GM12892 (cell line): ENCODE results near the gene KIAA1191.
A peak's percentile ranks its signal among the peaks of the same experiment; 100 is the strongest.

ENCODE experiments used
- DNase-seq: peaks from one replicate; pipeline ENCODE4 v3.0.0; 2011; ENCODE audit not compliant: insufficient read length
- FAIRE-seq: peaks from 2 replicates; lab custom pipeline; 2011; peaks lifted over from hg19 to GRCh38; lab: Jason Lieb, UNC
- POLR2A ChIP-seq: IDR thresholded peaks from 2 replicates; pipeline ENCODE4 v1.6.1; 2011; ENCODE audit warnings: low read depth, low read length, control low read depth
- POLR2AphosphoS5 ChIP-seq: IDR thresholded peaks from 2 replicates; pipeline ENCODE4 v1.6.1; 2011; ENCODE audit warnings: low read depth, low read length, control low read depth
- TAF1 ChIP-seq: IDR thresholded peaks from 2 replicates; pipeline ENCODE4 v1.6.1; 2011; ENCODE audit warnings: low read depth, mild to moderate bottlenecking, control low read depth, low read length, borderline replicate concordance

The KIAA1191 gene

DNA sequence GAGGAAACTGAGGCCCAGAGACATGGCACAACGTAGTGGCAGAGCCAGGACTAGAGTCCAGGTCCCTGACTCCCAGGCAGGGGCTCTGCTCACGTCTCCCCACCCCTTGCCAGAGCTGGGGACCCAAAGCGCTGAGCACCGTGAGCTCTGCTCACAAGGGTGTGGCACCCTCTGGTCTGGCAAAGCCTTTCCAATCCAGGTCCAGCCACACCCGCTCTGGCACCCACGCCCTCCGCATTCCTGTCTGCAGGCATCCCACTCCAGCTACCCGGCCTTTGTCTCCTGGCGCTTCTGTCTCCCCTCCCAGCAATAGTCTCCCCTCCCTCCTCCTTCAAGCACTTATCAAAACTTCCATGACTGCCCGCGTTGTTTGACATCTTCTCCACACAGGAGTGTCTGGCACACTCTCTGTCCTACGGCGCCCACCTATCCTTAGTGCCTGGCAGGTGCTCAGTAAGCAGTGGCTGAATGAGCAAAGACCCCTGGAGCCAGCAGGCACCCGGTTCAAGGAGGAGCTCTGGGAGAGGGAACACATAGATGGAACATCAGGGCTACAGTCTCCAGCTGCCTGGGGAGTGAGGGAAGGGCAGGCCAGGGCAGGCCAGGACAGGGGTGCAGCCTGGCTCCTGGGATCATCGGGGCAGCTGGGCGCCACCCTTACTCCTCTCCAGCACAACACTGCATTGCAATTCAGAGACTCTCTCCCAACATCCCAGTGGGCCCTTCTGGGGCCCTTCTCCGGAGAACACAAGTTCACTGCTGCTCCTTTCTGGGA is 39.0 kb upstream of the KIAA1191 start:
- DNase-seq (no peak), FAIRE-seq (no peak)

DNA sequence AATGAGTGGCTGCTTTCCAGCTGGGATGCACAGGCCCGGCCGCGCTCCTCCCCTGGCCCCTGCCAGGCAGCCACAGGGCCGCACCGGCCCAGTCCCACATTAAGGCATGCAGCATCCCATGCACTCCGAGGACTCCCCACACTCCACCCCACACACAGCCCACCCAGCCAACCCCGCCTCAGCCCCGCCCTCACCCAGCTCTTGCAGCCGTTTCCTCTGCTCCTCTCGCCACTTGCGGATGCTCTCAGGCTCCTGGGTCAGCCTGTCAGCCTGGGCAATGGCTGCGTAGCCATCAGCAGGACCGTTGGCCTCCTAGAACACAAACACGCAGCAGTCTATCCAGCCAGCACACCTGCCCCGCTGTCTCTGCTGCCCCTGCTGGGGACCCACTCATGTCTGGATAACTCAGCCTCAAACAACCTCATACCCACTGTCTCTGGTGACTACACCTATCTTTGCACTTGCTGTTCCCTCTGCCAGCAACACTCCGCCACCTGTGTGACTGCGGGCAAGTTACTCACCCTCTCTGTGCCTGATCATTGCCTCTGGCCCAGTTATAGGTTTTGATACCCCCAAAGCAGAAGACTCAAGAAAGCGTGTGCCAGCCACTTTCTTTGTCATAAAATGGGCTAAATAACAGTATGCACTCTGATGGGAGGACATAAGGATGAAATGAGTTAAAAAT is 36.3 kb upstream of the KIAA1191 start:
- no peak for TF ChIP-seq POLR2A
- no peak for TF ChIP-seq TAF1
- TF ChIP-seq POLR2AphosphoS5 = no peak
- DNase-seq = no peak
- no peak for FAIRE-seq

More for the DNA sequence above, 39.0 kb upstream of the KIAA1191 start:
- TF ChIP-seq POLR2AphosphoS5 (no peak), POLR2A (no peak)

DNA sequence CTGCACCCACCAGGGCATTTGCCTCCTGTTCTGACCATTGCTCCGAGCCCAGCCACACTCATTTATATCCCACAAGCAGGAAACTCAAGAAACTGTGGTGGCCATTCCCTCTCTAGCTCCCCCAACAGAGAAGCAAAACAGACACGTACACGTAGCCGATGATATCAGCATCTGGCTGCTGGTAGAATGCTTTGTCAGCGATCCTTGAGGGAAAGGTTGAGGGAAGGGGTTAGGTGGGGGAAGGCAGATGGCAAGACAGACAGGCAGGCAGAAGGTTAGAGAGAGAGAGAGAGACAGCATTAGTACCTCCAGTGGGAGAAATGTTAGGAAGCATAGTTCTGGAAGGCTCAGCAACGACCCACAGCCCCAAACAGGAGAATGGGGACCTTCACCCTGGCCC is 34.8 kb upstream of the KIAA1191 start:
- FAIRE-seq (no peak), DNase-seq (no peak)
- TF ChIP-seq POLR2A (no peak), POLR2AphosphoS5 (no peak), TAF1 (no peak)

DNA sequence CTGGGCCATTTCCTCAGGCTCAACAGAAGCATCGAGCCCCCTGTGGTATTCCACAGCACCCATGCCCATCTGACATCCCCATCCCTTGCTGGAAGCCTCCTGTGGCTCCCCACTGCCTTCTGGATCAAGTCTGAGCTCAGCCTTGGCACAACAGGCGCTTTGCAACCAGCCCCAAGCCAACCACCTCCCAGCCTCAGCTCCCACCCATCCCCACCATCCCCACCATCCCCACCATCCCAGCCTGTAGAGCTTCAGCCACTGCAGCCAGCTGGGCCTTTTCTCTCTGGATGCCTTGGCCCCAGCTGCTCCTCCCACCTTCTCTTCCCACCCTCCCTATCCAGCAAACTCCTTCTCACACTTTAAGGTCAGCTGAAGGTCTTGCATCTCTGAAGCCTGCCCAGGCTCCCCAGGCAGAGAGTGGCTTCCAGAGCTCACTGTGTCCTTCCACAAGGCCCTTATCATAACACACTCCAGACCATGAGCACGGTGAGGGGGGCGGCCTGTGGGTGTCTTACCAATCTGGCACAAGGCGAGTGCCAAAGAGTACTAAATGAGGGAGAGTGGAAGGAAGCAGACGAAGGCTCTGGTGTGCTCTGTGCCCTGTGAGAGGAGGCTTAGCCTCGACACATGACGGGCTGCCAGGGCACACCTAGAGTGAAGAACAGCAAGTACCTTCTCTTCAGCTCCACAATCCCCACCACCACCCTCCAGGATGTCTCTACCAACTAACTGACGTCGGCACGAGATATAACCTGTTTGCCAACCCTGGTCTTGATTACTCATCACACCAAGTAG is 33.5 kb upstream of the KIAA1191 start:
- no peak for DNase-seq
- TF ChIP-seq POLR2A (no peak), POLR2AphosphoS5 (no peak), TAF1 (no peak)
- no peak for FAIRE-seq

DNA sequence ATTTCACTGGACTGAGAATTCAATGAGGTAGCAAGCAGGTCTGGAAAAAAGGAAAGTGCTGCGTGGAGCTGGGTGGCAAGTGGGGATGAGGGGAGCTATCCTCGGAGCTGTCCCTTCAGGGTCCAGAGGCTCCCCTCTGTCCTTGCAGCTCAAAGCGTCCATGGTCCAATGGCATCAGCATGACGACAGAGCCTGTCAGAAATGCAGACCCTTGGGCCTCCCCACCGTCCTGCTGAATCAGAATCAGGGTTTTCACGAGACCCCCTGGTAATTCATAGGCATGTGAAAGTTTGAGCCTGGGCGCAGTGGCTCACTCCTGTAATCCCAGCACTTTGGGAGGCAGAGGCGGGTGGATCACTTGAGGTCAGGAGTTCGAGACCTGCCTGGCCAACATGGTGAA is 32.5 kb upstream of the KIAA1191 start:
- no peak for TF ChIP-seq POLR2A
- no peak for TF ChIP-seq POLR2AphosphoS5
- no peak for TF ChIP-seq TAF1
- FAIRE-seq (no peak), DNase-seq (no peak)

DNA sequence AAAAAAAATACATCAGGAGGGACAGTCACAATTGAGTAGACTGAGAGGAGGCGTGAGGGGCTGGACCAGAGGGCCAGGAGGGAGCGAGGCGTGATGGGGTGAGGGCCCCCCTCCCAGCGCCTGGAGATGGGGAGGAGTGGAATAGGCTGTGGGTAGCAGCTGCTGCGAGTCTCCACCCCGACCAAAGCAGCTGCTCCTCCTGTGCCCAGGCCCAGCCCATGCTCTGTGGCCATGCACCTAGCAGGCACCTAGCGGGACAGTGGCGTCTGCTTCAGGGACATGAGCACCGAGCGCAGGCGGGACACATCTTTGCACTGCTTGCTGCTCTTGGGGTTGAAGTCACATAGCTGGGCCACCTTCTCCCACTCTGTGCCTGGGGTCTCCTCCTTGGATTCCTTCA is 31.0 kb upstream of the KIAA1191 start:
- FAIRE-seq (no peak), DNase-seq (no peak)
- no peak for TF ChIP-seq TAF1
- TF ChIP-seq POLR2AphosphoS5 = no peak
- TF ChIP-seq POLR2A = no peak

DNA sequence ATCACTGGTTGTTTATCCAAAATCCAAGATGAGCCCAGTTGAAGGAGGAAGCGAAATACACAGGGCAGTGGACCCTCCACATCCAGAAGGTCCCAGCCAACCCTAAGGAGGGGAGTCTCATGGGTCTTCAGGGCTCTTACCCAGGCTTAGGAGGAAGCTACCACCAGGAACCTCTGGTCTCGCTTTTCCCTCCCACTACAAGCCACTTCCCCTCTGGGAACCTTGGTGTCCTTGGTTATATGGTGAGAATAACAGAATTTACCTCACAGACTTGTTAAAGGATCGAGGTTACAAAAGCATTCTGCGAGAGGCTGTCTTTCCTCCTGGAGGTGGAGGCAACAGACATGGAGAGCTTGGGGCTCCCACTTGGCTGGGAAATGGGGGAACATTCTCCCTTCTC is 30.4 kb upstream of the KIAA1191 start:
- DNase-seq = no peak

DNA sequence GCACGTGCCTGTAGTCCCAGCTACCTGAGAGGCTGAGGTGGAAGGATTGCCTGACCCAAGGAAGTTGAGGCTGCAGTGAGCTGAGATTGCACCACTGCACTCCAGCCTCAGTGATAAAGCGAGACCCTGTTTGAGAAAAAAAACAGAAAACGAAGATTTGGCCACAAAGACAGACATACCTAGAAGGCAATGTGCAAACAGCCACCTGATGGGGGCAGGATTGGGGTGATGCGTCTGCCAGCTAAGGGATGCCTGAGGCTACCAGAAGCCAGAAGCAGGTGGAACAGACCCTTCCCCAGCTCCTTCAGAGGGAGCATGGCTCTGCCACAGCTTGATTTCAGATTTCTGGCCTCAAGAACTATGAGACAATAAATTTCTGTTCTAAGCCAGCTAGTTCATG is 29.9 kb upstream of the KIAA1191 start:
- no peak for FAIRE-seq
- 0 out of 2 replicates have a peak, but pooled peaks have one; percentile 2 for TF ChIP-seq POLR2A
- no peak for TF ChIP-seq TAF1

More for the DNA sequence above, 30.4 kb upstream of the KIAA1191 start:
- no peak for FAIRE-seq
- no peak for TF ChIP-seq TAF1
- TF ChIP-seq POLR2A = no peak
- no peak for TF ChIP-seq POLR2AphosphoS5

DNA sequence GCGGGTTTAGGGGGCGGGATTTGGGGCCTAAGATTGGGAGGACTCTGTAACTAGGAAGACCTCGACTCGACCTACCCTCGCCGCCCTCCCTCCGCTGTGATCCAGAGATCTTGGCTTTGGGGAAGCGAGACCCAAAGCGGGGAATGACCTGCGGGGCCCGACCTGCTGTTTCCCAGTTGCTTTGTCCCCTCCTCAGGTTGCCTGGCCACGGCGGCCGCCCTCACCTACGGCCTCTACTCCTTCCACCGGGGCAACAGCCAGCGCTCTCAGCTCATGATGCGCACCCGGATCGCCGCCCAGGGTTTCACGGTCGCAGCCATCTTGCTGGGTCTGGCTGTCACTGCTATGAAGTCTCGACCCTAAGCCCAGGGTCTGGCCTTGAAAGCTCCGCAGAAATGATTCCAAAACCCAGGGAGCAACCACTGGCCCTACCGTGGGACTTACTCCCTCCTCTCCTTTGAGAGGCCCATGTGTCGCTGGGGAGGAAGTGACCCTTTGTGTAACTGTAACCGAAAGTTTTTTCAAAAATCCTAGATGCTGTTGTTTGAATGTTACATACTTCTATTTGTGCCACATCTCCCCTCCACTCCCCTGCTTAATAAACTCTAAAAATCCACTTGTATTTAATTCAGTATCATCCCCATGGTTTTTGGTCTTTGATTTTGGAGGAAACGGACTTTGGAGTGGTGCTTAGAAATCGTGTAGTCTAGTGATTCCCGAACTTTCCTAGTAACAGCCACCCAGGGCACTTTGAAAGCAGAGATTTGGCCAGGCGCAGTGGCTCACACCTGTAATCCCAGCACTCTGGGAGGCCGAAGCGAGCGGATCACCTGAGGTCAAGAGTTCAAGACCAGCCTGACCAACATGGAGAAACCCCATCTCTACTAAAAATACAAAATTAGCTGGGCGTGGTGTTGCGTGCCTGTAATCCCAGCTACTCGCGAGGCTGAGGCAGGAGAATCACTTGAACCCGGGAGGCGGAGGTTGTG is 27.9 kb upstream of the KIAA1191 start:
- DNase-seq = no peak
- TF ChIP-seq POLR2A (peak; percentile 76), TAF1 (peak; percentile 49; the same call in 1 of the 2 replicates), POLR2AphosphoS5 (peak; percentile 87)
- FAIRE-seq = no peak

More for the DNA sequence above, 29.9 kb upstream of the KIAA1191 start:
- no peak for DNase-seq

DNA sequence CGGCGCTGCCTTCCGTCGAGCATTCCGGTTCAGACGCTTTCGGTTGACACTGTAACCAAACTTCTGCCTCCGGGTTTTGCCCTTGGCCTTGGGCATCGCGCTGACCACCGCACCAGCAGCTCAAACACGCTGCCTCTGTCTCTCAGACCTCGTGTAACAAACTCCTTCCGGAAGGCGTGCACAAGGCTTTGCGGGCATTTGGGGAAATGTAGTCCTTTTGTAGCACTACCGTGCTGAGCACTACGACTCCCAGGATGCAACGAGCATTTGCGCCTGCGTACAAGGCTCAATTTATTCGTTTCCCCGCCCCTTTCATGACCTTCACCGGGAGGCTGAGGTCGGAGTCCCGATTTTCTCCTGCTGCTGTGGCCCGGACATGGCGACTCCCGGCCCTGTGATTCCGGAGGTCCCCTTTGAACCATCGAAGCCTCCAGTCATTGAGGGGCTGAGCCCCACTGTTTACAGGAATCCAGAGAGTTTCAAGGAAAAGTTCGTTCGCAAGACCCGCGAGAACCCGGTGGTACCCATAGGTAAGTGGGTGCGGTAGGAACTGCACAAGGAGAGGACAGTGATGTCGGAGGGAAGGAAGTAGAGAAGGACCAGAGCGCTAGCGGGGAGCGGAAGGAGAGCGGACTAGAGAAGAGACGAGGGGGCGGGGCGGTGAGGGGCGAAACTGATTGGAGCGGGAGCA is 27.0 kb upstream of the KIAA1191 start, which contains the start of the genes HIGD2A and NOP16:
Gene HIGD2A, plus strand, starts transcription at position 308 of the 691 bp plus-strand sequence. Its CDS starts 69 bp downstream, at position 377.
Gene NOP16, minus strand, starts transcription at position 155 of the 691 bp plus-strand sequence. Its CDS starts 59 bp downstream, at position 96.
- TF ChIP-seq POLR2AphosphoS5 = peak; percentile 87
- TF ChIP-seq TAF1 = peak; percentile 67; the same call in 1 of the 2 replicates
- TF ChIP-seq POLR2A = peak; percentile 91
- FAIRE-seq (peak; percentile 98), DNase-seq (peak; percentile 91)
